OCI-LY1 (cell line): ENCODE data around the gene ARR3.

Experiments
- EZH2 ChIP-seq: fragments of 200-600 bp; sonication (generic), shearing (Covaris generic); IDR thresholded peaks from 2 replicates; pipeline ENCODE4 v1.8.0; 2017; ENCODE audit warnings: borderline replicate concordance, mixed run types, mild to moderate bottlenecking, antibody characterized with exemption, low read length, moderate library complexity, mixed read lengths
- TF ChIP-seq, protein P1 (sequence below): fragments of 200-600 bp; sonication (generic), shearing (Covaris generic); IDR thresholded peaks from 2 replicates; pipeline ENCODE4 v1.5.1; 2017; ENCODE audit warnings: mild to moderate bottlenecking, antibody characterized with exemption, low read length, moderate library complexity, mixed read lengths

DNA sequence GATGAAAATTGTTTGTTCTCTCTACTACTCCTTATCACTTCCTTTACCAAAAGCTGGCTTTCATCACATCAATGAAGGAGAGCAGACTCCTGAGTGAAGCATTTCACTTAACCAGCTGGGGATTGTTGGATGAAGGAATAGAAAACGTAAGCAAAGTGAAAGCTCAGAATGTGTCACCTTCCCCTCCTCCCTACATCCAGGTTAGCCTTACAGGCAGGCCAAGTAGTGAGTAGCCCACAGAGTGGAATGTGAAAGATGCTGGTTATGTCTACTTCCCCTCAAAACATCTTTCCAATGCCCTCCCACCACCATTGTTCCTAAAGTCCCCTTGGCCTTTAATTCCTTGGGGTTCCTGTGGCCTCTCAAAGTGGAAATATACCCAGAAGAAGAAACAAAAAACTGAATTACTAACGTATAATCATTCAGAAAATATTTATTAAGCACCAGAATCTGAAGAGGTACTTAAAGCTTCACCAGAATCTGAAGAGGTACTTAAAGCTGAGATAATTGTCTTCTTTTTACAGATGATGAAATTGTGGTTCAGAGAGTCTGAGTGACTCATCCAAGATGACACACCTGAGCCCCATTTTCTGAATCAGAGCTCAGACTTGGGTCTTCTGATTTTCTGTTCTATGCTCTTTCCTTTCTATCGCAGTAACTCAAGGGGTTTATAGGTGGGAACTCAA, 14.6 kb upstream of the ARR3 start:
- TF ChIP-seq, protein P1, sequence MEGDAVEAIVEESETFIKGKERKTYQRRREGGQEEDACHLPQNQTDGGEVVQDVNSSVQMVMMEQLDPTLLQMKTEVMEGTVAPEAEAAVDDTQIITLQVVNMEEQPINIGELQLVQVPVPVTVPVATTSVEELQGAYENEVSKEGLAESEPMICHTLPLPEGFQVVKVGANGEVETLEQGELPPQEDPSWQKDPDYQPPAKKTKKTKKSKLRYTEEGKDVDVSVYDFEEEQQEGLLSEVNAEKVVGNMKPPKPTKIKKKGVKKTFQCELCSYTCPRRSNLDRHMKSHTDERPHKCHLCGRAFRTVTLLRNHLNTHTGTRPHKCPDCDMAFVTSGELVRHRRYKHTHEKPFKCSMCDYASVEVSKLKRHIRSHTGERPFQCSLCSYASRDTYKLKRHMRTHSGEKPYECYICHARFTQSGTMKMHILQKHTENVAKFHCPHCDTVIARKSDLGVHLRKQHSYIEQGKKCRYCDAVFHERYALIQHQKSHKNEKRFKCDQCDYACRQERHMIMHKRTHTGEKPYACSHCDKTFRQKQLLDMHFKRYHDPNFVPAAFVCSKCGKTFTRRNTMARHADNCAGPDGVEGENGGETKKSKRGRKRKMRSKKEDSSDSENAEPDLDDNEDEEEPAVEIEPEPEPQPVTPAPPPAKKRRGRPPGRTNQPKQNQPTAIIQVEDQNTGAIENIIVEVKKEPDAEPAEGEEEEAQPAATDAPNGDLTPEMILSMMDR, result no peak
- TF ChIP-seq EZH2, result no peak
